ENCODE measurements around the gene PKHD1.
"Not testable (repeated sequence)": the region's sequence is repeated elsewhere in the genome, so short reads cannot be mapped to it uniquely, and the experiment has no call there.

The PKHD1 gene

DNA sequence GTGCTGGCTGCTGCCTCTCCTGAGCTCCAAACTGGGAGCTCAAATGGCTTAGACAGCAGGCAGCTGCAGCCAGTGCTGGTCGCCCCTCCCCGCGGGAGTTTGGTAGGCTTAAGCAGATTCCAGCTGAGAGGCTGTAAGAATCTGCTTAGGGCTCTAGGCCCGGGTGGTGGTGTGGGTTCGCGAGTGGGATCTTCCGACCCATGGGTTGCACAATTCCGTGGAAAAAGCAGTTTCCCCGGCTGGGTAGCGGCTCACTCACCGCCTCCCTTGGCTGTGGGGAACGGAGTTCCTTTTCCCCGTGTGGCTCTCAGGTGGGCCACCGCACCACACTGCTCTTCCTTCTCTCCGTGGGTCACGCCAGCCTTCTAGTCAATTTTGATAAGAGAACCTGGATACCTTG lies 232.5 kb downstream of the PKHD1 start:
- peak; percentile 42 for DNase-seq (ENCODE audit: low spot score)

DNA sequence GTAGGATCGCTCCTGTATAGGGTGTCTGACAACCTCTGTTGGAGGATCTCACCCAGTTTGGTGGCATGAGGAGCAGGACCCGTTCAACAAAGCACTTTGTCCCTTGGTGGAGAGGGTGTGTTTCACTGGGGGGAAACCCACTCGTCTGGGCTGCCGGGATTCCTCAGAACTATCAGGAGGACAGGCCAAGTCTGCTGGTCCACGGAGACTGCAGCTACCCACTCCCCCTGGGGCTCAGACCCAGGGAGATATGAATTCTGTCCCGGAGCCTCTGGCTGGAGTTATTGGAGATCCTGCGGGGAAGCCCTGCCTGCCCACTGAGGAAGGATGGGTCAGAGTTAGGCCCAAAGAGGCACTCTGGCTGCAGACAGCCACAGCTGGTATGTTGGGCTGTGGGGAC lies 233.1 kb downstream of the PKHD1 start:
- no peak for DNase-seq (ENCODE audit: low spot score)

GRCh38 chr6:51853109-51853508 lies 234.3 kb downstream of the PKHD1 start:
- DNase-seq (ENCODE audit: low spot score), result not testable (repeated sequence)

- no peak for DNase-seq (ENCODE audit: low spot score)
These were observed 240.9 kb downstream of the PKHD1 start for GRCh38 chr6:51846531-51846930.

- DNase-seq (ENCODE audit: low spot score), result no peak
These were observed 243.1 kb downstream of the PKHD1 start for GRCh38 chr6:51844336-51844735.

DNA sequence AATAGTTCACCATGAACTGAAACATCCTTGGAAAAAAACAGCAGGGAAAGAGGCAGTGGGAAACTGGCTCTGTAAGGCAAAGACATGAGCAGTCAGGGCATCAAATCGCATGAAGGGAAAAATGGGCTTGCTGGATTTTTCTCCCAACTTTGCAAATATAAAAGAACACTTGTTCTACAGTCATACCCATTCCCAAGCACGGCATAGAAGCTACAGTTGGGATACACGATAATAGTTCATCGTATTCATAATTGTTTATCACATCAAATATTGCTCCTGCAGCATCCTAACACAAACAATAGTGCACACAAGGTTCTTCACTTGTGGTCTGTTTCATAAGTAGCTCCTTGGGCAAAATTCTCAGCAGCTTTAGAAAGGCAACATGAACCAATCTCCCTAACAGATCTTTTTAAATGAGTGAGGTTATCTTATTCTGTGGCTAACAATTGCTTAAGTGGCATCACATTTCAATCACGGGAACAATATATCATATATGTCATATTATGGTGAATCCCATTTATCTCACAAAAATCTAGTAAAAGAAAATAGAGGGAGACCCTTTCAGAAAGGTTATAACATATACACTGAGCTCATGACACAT lies 243.9 kb downstream of the PKHD1 start:
- no peak for DNase-seq (ENCODE audit: low spot score)

DNA sequence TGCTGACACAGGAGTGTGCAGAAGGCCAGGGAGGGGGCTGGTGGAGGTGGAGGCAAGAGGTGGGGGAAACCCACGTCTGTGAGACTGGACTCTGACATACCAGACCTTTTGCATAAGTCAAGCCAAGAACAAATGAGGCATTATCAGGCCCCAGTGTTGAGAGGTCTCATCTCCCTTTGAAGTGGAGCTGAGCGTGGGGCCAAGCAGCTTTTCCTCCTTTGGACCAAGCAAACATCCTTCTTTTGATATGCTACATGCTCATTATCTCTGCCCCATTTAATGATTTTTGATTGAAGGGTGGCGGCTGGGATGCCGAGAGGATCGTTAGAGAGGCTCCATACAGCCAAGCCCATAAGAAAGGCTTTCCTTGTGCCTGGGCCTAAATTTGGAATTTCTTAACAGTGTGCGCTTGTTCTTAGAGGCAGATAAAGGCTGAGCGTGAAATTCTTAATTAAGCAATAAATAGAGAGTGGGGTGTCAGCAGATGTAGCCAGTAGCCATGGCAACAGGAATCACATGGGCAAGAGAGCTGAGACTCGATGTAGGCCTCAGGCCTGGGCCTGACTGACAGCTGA lies 244.5 kb downstream of the PKHD1 start:
- DNase-seq (ENCODE audit: low spot score), result no peak

DNA sequence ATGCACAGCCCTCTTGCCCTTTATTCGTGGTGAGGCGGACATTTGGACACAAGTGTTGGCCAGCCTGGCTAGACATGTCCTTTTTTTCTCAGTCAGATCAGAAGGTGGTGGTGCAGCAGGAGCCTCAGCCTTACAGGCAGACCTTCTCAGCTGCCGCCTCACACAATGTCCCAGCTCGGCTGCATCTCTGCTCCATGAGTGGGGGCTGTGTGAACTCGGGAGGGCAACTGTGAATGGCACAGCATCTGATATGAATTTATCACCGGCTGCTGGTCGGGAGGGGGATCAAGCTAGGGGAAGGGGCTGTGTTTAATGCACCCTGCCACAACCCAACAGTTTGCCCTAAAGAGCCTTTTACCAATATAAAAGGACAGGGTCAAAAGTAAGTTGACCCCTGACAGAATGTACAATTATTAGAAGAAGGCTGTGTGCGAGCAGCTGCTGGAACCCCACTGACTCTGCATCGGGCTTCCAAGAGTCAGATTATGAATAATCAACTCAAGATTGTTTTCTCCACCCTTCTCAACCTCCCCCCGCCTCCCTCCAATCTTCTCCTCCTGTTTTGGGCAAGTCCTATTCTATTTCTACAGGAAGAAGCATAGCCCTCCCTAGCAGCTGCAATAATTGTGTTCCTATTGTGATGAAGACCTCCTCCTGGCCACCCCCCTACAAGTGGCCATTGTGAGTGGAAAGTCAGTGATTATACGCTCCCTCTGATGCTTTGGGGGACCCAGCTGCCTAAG lies 245.2 kb downstream of the PKHD1 start:
- DNase-seq (ENCODE audit: low spot score), result no peak

DNA sequence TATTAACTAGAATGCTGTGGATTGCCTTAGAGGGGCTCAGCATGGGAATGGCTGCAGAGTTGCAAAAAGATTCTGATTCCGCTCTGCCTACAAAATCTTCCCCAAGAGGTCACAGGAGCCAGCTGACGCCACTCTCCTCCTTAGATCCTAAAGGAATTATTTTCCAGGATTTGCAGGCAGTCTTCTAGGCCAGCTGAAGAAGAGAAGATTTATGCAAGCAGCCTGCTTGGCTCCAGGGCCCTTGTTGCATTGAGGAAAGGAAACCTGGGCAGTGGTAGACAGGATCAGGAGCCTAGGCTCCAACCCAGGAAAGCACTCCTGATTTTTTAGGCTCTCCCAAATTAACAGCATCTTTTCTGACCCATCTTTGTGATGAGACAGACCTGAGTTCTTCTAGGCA lies 245.8 kb downstream of the PKHD1 start:
- DNase-seq (ENCODE audit: low spot score), result no peak

GRCh38 chr6:51839726-51840374 lies 247.6 kb downstream of the PKHD1 start:
- DNase-seq (ENCODE audit: low spot score), result no peak

DNA sequence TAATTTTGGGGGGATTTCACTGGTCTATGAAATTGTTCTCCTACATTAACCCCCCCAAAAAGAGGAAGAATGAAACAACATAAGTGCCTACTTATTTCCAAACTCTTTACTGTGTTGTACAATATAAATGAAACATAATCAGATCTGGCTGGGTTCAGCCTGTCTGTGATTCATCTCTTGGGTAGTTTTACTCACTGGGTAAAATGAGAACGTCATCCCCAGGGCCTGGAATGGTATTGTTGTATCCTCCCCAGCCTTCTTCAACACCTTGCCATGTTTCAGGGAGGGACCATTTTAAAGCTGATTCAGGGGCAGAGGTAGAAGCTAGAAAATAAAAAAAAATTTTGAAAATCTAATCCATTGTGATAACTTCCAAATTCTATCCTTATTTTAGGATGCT lies 256.7 kb downstream of the PKHD1 start:
- no peak for DNase-seq (ENCODE audit: low spot score)

GRCh38 chr6:51827580-51827979 lies 259.8 kb downstream of the PKHD1 start:
- DNase-seq (ENCODE audit: low spot score), result no peak

- DNase-seq (ENCODE audit: low spot score), result no peak
These were observed 262.5 kb downstream of the PKHD1 start for GRCh38 chr6:51824940-51825339.

DNA sequence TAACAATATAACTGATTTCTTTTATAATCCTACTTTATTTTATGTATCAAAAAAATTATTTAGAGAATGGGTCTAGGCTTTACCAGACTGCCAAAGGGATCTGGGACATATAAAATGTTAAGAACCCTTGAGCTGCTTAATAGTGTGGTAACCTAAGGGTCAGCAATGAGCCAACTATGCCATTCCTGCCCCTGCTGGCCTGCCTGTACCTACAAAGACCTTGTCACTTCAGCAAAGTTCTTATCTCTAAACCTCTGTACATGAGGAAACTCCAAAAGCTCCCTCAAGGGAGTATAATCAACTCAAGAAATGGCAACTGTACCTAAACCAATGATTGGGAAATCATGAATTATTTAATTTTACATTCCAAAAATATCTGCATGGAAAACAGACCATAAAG lies 266.9 kb downstream of the PKHD1 start:
- no peak for DNase-seq (ENCODE audit: low spot score)

DNA sequence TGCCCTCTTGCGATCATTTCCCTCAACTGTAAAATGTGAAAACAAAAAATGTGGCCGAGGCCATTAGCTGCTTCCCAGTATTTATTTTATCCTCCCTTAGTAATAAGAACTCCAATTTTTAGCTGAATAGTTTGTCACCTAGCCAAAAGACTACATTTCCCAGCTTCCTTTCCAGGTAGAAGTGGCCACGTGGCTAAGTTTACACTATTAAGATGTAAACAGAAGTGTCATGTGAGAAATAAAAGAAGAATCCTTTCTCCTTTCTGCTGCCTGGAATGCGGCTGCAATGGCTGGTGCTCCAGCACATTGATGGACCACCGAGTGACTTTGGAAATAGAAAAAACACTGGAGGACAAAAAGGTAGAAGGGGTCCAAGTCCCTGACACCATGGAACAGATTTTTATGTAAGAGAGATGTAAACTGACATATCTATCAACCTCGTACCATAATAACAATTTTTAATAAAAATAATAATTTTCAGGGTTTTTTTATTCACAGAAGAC lies 268.8 kb downstream of the PKHD1 start:
- no peak for DNase-seq (ENCODE audit: low spot score)

DNA sequence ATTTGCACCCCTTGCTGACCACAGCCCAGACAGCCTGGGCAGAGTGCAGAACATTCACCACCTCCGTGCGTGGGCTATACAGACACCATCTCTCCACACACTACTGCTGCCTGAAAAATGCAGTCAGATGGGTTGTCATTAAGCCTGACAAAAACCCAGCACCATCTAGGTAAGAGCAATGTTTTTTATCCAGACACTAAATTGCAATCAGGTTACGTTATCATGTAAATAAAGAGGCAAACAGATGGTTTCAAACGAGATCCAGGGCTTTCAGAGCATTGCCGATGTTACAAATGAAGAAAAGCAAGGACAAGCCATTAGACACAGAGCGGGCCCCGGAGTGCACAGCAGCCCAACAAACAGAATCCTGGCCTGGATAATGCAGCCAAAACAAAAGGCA lies 269.6 kb downstream of the PKHD1 start:
- no peak for DNase-seq (ENCODE audit: low spot score)

- DNase-seq (ENCODE audit: low spot score), result no peak
These were observed 273.0 kb downstream of the PKHD1 start for GRCh38 chr6:51814418-51814817.

DNA sequence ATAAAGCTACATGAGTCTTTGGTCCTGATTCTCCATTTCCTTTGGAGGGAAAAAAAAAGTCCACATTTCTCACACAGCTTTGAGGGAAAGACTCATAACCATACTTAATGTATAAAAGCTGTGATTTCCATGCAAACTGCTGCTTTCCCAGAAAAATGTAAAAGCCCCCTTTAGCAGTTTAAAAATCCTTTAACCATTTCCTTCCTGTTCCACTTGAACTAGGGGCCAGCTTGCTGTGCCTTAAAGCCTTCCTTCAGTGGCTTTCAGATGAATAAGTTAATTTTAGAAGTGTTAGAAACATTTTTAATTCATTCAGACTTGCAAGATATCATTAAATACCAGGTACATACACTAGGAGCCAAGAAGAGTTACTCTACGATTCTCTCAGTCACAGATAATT lies 273.5 kb downstream of the PKHD1 start:
- DNase-seq (ENCODE audit: low spot score), result no peak

DNA sequence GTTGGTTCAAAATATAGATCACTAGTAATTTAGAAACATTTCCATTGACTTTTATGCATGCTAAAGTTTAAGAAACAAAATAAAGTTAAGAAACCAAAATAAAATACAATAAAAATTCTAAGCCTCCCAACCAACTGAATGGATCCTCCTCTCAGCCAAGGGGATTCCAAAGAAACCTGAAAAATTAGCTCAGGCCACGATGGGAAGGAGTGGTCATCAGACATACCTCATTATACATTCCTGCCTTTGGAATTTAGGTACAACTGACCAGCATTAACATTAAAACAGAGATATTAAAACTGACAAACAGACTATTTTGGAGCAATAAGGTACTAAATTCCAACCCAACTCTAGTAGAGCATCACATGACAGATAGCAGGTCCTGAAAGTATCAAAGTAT lies 275.2 kb downstream of the PKHD1 start:
- no peak for DNase-seq (ENCODE audit: low spot score)

DNA sequence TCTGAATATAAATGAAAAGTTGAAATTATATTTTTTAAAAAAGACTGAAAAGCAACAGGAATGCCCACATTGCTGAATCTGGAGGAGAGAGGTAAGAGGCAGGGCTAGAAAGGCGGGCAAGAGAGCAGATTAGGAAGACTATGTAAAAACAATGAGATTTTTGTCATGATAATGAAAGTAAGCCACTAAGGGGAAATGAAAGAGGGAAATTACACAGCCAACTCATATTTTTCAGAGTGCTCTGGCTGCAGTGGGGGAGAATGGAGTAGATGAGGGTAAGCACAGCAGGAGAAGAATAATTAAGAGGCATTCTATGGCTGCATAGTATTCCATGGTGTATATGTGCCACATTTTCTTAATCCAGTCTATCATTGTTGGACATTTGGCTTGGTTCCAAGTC lies 281.9 kb downstream of the PKHD1 start:
- DNase-seq (ENCODE audit: low spot score), result no peak

GRCh38 chr6:51800603-51801002 lies 286.8 kb downstream of the PKHD1 start:
- DNase-seq (ENCODE audit: low spot score), result no peak

GRCh38 chr6:51793393-51793792 lies 294.0 kb downstream of the PKHD1 start:
- no peak for DNase-seq (ENCODE audit: low spot score)
